ENCODE results near the gene OAS2.

OAS2 gene

DNA sequence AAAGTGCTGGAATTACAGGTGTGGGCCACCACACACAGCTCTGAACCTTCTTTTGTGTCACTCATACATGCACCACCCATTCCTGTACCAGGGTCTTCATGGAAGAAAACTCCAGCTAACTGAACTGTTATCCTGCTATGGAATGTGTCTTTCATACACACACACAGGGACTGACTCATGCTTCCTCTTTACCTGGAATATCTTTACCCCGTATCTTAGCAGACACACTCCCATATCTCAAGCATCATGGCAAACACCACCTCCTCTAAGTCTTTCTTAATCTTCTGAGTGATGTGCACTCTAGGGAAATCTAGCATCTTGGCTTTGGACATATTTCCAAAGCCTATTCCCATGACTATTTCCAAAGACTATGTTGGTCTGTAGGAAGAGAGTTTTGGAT lies 43.2 kb downstream of the OAS2 start:
- no peak for DNase-seq (ENCODE audit: low read depth)

DNA sequence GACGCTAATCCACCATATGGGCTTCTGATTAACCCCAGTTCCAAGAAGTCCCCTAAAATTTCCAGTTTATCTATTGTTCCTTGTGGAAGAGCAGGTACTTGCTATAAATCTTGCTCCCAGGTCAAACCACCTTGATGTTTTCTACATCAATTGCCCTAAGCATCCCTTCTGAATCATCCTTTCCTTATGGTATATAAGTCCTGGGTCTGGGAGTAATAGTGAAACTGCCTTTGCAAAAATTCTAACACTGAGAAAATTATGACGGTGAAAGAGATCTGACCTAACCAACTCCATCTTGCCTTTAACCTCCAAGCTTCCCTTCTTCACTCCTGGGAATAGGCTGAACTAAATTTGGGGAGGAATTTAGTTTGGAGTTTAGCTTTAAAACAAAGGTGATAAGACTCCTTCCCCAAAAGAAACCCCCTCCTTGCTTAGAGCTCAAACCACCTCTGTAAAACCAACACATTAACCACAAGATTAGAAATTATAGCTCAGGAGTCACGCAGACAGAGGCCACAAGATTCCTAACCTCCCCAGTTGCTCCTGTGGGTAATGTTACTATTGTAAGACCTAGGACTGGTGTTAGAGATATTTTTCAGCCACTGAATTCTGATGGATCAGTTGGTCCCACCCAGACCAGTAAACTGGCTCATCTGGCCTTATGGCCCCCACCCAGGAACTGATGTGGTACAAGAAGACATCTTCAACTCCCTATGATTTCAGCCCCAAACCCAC lies 44.4 kb downstream of the OAS2 start:
- DNase-seq (ENCODE audit: low read depth) = no peak

DNA sequence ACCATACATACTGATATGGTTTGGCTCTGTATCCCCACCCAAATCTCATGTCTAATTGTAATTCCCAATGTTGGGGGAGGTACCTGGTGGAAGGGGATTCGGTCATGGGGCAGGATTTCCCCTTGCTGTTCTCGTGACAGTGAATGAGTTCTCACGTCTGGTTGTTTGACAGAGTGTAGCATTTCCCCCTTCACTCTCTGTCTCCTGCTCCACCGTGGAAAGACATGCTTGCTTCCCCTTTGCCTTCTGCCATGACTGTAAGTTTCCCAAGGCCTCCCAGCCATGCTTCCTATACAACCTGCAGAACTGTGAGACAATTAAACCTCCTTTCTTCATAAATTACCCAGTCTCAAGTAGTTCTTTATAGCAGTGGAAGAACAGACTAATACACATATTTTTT lies 49.4 kb downstream of the OAS2 start:
- no peak for DNase-seq (ENCODE audit: low read depth)

DNA sequence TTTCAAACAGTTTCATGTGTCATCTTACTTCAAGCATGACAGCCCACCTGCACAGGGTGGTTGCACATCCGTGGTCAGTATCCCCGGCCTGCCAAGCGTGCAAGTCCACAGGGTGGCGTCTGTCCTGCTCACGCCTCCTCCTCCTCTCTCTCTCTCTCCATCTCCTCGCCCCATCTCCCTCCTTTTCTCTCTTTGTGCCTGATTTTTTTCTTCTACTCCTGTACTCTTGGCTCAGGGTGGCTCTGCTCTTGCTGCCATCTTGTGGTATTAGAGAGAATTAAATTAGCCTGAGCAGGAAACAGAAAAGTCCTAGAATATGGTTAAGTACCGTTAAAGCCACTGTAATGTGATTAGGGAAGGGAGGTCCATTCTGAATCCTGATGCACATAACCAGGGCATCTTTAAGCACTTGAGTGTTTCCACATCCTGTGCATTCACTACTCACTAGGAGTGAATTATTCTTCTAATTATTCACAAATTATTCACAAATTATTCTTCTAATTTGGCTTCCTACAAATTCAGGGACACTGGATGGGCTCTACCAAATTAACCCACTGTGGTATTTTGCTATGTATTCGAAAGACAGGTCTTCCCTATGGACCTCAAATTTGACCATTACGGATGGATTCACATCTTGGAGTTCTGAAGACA lies 52.7 kb downstream of the OAS2 start:
- no peak for DNase-seq (ENCODE audit: low read depth)

DNA sequence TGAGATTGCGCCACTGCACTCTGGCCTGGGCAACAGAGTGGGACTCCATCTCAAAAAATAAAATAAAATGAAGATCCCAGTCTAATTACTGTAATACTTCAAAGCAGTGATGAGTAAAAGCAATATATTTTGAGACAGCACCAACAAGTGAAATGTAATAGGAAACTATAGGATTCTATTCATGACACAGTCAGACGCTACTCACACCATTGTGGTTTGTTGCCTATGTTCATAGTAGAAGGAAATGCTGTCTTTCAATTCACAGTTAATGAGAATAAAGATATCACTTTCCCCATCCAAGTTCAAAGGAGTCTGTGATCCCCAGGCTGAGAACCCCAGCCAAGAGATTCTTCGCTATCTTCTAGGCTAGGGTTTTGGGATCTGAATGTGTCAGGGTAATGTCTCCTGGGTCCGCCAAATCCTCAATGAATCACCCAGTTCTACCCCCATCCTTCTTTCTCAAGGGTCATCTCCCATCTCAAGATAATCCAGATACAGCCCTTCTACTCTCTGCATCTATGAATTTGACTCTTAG lies 61.7 kb downstream of the OAS2 start:
- no peak for DNase-seq (ENCODE audit: low read depth)

DNA sequence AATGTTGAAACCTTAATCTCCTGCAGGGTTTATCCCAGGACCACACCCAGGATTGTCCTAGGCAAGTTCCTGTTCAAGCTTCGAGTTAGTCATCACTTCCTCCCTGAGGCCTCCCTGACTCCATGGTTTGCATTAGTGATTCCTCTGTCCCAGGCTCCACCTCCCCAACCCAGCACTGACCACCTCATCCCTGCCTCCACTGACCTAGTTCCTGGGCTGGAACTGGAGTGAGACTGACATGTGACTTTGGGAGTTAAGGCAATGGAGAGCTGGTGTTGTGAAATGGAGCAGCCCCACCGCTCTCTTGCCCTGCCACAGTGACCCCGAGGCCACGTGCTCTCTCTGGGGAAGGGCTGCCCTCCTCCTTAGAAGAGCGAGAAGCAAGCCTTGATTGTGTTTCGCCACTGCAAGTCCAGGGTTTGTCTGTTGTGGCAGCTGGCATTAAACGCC lies 62.4 kb downstream of the OAS2 start:
- DNase-seq (ENCODE audit: low read depth) = no peak

DNA sequence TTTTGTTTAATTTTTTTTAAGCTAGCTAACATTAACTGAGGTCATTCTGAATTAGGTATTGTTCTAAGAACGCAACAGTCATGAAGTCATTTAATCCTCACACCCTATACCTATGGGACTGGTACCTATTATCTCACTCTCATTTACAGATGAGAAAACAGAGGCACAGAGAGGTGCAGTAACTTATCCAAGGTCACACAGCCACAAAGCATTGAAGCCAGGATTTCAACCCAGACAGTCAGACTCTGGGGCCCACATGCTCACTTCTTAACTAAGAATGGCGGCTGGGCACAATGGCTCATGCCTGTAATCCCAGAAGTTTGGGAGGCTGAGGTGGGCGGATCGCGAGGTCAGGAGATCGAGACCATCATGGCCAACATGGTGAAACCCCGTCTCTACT lies 63.2 kb downstream of the OAS2 start:
- DNase-seq (ENCODE audit: low read depth) = no peak

DNA sequence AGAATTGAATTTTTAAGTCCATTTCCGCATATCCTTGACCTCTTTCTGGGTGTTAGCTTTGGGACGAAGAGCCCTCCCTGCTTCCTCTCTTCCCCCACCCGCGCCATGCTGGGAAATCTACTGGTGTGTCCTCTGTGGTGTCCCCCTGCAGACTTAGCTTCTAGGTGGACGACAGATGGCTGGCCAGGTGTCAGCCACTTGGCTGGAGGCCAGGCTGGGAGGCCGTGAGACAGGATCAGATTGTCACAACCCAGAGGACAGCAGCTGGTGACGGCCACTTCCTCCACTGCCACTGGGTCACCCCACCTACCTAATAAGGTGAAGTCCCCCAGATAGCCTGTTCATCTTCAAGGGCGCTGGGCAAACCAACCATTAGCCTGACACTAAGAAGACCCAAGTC lies 64.9 kb downstream of the OAS2 start:
- no peak for DNase-seq (ENCODE audit: low read depth)

DNA sequence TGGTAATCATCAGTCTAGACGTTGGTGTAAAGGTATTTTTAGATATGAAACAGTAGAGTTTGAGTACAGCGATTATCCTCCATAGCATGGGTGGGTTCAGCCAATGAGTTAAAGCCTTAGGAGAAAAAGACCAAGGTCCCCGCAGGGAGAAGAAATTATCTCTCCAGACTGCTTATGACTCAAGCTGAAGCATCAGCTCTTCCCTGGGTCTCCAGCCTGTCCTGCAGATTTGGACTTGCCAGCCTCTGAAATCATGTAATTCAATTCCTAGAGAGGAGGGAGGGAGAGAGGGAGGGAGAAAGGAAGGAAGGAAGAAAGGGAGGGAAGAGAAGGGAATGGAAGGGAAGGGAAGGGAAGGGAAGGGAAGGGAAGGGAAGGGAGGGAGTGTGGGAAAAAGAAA lies 66.2 kb downstream of the OAS2 start:
- DNase-seq (ENCODE audit: low read depth) = no peak

DNA sequence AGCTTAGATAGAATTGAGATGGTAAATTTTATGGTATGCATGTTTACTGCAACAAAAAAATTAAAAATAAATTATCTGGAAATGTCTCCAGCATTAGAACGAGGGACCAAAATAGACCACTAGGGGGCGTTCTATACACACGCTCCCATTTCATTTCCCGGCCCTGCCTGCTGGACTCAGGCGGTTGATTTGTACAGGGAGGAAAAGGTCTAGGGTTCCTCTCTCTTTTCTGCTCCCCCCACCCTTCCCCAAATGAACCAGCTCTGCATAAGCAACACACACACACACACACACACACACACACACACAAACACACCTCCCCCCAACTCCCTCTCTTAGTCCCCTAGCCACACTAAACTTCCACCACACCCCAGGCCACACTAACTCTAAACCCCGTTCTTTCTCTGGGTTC lies 70.4 kb downstream of the OAS2 start:
- DNase-seq (ENCODE audit: low read depth) = peak; percentile 33

DNA sequence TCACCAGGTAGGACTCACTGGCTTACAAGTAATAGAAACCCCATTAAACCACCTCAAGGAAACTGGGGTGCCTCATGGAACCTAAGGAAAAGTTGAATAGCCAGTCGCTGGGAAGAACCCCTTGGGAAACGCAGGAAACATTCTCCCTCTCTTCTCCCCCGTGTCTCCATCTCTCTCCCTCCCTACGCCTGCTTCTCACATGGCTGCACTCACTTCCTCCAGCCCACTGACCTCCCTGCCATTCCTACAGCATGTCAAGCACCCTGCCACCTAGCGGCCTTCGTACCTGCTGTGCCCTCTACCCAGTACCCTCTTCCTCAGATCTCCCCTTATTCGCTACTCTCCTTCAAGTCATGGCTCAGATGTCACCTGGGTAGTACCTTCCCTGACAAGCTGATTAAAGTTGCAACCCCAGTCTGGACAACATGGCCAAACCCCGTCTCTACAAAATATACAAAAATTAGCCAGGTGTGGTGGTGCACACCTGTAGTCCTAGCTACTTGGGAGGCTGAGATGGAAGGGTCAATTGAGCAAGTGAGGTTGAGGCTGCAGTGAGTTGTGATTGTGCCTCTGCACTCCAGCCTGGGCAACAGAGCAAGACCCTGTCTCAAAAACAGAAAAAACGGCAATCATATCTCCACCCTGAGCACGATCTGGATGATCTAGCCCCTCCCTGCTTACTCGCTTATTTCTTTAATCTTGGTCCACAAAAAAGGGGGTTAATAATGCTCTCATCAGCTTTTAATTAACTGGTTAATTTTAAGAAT lies 71.8 kb downstream of the OAS2 start:
- DNase-seq (ENCODE audit: low read depth) = no peak

DNA sequence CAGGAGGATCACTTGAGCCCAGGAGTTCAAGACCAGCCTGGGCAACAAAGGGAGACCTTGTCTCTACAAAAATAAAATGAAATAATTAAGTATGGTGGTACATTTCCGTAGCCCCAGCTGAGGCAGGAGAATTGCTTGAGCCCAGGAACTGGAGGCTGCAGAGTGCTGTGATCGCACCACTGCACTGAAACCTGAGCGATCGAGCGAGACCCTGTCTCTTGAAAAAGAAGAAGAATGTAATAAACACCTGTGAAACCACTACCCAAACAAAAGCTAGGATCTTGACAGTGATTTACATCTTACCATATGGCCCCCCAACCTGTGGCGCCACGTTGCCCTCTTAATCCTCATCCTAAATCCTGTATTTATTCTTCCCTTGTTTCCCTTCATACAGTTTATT lies 72.5 kb downstream of the OAS2 start:
- no peak for DNase-seq (ENCODE audit: low read depth)

DNA sequence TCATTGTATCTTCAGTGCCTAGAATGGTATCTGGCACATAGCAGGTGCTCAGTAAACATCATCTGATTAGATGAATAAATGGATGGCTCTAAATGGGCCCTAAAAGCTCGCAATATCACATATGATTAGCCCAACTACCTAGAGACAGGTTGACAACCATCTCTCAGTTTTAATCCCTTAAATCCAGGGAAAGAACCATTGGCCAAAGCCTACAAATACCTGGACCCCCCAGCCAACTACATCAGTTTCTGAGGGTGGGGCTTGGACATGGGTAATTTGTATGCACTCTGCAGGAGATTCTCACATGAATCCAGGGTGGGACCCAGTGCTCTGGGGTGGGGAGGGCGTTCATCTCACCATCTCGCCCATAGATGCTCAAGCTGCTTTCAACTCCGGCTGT lies 73.4 kb downstream of the OAS2 start:
- no peak for DNase-seq (ENCODE audit: low read depth)

DNA sequence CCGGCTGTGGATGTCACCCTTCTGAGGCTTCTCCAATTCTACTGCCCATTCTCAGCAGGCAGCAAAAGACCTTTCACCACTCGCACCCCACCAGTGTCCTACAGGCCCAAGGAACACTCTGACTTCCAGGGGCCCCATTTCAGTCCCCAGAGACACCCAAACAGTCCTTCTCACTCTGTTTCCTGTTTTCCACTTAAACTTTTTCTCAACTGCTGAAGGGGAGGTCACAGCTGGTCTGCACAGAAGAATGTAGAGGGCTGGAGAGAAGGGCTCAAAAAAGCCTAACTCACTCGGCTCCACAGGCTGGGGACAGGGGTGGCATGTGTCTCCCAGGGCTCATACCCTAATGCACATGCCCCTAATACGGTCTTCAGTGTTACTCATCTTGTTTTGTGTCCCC lies 74.0 kb downstream of the OAS2 start:
- DNase-seq (ENCODE audit: low read depth) = no peak

DNA sequence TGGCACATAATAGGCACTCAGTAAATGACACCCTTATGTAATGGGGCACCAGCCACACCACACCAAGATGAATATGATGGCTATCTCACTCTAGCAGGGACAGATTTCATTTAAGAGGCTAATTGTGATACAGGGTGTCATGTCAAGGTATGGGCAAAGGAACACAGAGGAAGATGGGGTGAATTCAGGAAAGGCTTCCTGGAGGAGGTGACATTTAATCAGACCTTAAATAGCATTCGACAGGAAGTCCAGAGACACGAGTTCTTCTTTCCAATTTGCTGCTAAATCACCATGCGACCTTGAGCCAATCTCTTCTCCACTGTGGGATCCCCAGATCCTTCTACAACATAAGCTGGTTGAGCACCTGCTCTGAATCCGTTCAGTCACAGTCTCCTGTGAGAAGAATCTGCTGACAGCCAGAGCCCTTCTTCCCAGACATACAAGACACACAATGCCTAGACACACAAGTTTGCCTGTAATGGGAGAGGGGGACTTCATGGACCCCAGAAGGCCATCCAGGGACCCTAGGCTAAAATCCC lies 76.7 kb downstream of the OAS2 start:
- DNase-seq (ENCODE audit: low read depth) = no peak

DNA sequence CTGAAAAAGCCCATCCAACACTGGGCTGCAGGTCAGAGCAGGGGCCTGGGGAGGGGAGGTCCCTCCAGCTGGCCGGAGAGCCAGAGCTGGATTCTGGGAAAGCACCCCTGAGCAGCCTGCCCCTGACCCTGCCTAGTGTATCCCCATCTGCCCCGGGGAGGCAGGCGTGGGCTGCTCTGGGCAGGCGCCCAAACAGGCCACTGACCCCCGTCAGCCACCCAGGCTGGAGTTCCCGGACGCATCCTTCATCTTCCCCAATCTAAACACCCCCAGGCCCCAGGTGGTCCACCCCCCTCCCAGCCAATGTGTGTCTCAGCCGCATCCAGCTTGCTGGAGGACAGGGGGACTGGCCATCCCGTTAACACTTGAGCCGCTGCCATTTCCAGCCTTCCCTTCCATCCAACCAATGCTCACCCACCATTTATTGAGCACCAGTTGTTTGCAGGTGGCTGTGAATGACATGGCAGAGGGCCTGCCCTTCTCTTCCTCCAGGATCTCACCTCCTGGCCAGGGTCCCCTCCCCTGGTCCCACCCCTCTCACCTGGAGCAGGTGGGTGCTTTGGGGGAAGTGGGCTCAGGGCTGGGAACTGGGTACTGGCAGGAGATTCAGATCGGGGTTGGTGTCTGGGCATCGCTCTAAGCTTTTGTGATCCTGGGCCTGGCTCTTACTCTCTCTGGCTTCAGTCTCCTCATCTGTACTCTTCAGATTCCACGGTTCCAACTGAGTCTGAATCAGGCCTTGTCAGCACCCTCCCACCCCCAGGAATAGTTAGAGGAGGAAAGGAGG lies 77.5 kb downstream of the OAS2 start:
- no peak for DNase-seq (ENCODE audit: low read depth)

DNA sequence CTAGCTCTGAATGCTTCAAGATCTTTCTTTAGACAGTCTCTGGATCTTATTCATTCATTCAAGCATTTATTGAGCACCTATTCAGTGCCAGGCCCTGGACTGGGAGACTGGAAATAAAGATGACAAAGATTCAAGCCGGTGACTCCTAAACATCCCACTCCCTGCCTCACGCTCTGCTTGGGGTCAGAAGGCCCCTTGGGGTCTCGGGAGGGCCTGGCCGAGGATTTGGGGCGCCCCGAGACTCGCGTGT lies 78.0 kb downstream of the OAS2 start:
- no peak for DNase-seq (ENCODE audit: low read depth)

DNA sequence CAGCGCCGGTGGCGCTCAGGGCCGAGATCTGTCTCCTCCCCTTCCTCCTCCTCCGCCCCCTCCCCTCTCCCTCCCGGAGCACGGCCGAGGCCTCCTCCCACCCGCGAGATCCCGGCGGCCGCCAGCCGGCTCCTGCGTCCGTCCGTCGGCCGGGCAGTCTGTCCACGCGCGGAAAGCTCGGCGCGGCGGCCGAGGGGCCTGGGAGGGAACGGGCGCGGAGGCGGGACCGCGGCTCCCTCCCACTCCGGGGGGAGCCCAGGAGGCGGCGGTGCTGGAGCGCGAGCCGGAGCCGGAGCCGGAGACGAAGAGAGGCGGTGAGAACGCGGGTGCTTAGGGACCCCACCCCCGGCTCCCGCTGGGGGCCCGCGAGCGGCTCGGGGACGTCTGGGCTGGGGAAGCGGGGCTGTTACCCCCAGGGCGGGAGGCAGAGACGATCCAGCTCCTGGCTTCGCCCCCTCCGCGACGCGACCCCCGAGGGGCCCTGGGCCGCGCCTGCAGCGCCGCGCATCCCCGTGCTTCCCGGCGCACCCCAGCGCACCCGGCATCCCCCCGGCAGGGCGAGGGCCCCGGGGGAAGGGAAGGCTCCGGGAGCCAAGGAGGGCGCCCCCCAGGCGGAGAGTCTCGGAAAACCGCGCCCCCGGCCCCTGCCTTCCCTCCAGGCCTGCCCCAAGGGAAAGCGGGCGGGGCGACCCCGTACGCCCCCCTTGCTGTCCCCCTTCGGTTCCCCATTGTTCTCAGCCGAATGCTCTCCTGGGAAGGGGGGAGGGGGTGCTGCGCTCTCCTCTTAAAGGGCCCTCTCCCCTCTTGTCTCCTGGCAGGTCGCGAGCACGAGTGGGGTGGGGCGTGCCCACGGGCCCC lies 78.5 kb downstream of the OAS2 start, which contains the start of gene DTX1:
Gene DTX1 (plus strand): TSS at position 100 of the 858 bp plus-strand sequence. CDS start 1,463 bp downstream, outside the sequence.
- DNase-seq (ENCODE audit: low read depth) = peak; percentile 14

DNA sequence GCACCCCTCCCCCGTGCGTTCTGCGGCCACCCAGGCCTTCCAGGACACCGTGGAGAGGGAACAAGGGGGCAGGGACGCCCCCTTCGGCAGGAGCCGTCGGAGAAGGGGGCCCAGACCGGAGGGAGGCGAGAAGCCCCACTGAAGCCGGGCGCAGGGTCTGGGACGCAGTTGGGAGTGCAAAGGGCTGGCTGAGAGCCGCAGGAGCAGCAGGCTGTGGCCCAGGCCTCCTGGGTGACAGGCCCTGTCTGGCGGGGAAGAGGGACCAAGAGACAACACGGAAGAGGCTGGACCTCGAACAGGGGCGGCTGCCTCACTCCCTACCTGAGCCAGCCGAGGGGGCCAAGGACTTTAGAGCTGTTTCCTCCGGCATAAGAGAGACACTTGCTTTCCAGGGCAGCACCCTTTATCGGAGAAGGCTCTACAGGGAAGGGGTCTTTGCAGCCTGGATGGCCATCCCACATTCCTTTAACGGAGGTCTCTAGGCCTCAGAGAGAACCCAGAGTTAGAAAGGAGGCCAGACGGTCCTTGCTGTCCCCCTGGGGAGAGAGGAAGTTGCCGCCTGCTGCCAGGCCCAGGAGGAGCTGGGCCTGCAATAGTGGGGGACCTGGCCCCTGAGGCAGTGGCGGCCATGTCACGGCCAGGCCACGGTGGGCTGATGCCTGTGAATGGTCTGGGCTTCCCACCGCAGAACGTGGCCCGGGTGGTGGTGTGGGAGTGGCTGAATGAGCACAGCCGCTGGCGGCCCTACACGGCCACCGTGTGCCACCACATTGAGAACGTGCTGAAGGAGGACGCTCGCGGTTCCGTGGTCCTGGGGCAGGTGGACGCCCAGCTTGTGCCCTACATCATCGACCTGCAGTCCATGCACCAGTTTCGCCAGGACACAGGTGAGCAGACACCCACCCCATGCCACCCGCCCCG lies 79.5 kb downstream of the OAS2 start:
- no peak for DNase-seq (ENCODE audit: low read depth)

DNA sequence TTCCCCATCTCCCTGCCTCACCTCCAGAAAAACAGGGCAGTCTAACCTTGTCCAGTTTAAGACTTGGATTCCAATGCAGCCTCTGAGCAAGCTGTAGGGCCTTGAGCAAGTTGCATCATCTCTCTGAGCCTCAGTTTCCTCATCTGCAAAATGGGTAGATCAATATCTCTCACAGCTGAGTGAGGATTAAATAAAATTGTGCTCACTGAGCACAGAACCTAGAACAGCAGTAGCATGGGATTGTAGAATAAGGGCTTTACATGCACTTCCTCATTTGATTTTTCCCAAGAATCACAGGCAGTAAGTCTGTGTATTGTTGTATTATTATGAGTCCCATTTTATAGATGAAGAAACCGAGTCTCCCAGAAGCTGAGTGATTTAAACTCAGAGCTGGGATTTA lies 80.2 kb downstream of the OAS2 start:
- no peak for DNase-seq (ENCODE audit: low read depth)
